ENCODE measurements around the gene HIP1. TPM values are rescaled to one million over a fixed set of nuclear protein-coding genes. Genes with fewer than 3 reads are reported as not detected.

Gene HIP1
- total RNA-seq, 1 donor, result 25.7 TPM

DNA sequence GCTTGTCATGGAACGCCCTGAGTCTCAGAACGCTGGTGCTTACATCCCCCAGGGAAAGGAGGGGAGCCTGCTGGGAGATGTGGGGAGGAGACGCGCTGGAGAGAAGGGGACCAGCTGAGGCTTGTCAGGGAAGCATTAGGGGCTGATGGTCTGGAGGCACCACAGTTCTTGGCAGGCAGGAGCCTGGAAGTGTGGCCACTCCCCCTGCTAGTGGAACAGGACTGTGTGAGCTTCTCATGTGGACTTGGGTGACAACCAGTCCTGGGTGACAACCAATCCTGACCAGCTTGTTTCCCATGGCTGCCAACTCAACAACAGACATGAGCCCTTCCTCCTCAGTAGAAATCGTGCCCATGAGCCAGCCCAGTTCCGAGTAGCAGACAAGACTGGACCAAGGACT, 158.8 kb downstream of the HIP1 start:
- Histone ChIP-seq H3K4me3 (ENCODE audit: insufficient read depth, low read length) (no peak overlapping the region), H3K27ac (ENCODE audit: low read depth, low read length) (no peak overlapping the region), H3K79me2 (ENCODE audit: insufficient read depth, low read length) (no peaks in the 10 kb centered on the region), H4K20me1 (ENCODE audit: insufficient read depth, low read length) (no peaks in the 10 kb centered on the region), H3K36me3 (ENCODE audit: insufficient read depth, low read length) (peaks cover 3% of the 10 kb centered on the region), H3K4me1 (ENCODE audit: insufficient read depth, low read length) (no peaks in the 10 kb centered on the region), H2AFZ (ENCODE audit: low read length) (no peak overlapping the region), H3K9me3 (ENCODE audit: low read depth, low read length) (no peaks in the 10 kb centered on the region), H3K27me3 (ENCODE audit: insufficient read depth, low read length) (no peaks in the 10 kb centered on the region), H3K4me2 (ENCODE audit: insufficient read depth, low read length) (no peak overlapping the region)
- DNase-seq (ENCODE audit: insufficient read length, low spot score, missing footprints), result no peak
- TF ChIP-seq, protein P1, sequence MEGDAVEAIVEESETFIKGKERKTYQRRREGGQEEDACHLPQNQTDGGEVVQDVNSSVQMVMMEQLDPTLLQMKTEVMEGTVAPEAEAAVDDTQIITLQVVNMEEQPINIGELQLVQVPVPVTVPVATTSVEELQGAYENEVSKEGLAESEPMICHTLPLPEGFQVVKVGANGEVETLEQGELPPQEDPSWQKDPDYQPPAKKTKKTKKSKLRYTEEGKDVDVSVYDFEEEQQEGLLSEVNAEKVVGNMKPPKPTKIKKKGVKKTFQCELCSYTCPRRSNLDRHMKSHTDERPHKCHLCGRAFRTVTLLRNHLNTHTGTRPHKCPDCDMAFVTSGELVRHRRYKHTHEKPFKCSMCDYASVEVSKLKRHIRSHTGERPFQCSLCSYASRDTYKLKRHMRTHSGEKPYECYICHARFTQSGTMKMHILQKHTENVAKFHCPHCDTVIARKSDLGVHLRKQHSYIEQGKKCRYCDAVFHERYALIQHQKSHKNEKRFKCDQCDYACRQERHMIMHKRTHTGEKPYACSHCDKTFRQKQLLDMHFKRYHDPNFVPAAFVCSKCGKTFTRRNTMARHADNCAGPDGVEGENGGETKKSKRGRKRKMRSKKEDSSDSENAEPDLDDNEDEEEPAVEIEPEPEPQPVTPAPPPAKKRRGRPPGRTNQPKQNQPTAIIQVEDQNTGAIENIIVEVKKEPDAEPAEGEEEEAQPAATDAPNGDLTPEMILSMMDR (IDR thresholded peaks at IDR 0.05; ENCODE audit: extremely low read depth, low read depth, low read length), result no peak

DNA sequence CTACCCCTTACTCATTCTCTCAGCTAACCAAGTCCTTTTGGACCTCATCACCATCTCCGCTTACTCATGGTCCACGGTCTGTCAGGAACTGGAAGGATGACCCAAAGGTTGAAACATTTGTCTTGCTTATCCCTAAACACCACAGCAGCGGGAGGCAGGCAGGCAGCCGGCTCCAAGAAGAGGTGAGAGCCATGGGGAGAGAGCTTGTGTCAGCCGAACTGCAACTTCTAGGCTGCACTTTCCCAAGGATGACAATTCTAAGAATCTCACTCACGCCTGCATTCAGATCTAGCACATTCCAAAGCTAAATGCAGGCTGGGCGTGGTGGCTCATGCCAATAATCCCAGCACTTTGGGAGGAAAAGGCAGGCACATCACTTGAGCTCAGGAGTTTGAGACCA, 160.7 kb downstream of the HIP1 start:
- H4K20me1 ChIP-seq (ENCODE audit: insufficient read depth, low read length), result no peaks in the 10 kb centered on the region

DNA sequence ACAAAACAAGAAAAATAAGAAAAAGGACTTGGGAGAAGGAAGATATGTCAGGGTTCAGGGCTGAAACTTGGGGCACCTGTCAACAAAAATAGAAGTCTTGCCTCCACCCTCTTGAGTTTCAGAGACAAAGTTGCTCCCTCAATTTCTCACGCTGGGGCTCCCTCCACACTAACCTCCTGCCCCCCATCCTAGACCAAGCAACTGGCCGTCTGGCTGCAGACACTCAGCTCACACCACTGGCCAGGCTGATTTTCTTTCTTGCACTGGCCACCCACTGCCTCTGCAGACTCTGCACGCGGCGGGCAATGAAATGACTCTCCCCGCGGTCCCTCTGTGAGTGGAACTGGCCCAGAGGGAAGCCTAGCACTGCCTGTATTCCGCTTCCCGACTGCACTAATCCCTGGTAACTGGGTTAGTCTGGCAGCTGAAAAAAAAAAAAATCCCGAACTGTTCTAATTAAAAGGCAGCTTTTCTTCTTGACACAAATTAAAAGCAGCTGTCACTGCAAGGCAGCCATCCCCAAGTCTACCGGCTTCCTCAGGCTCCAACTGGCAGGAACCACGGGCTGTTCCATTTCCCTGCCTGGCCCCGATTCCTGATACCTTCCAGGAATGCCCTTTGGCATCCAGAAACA, 163.1 kb downstream of the HIP1 start:
- Histone ChIP-seq H3K4me3 (ENCODE audit: insufficient read depth, low read length) (no peak overlapping the region), H3K4me1 (ENCODE audit: insufficient read depth, low read length) (no peaks in the 10 kb centered on the region), H3K4me2 (ENCODE audit: insufficient read depth, low read length) (no peak overlapping the region), H3K27me3 (ENCODE audit: insufficient read depth, low read length) (no peaks in the 10 kb centered on the region), H3K27ac (ENCODE audit: low read depth, low read length) (no peak overlapping the region), H2AFZ (ENCODE audit: low read length) (no peak overlapping the region), H3K79me2 (ENCODE audit: insufficient read depth, low read length) (no peaks in the 10 kb centered on the region), H4K20me1 (ENCODE audit: insufficient read depth, low read length) (no peaks in the 10 kb centered on the region), H3K36me3 (ENCODE audit: insufficient read depth, low read length) (peaks cover 13% of the 10 kb centered on the region), H3K9me3 (ENCODE audit: low read depth, low read length) (no peaks in the 10 kb centered on the region)
- no peak for DNase-seq (ENCODE audit: insufficient read length, low spot score, missing footprints)
- TF ChIP-seq, protein P1 (IDR thresholded peaks at IDR 0.05; ENCODE audit: extremely low read depth, low read depth, low read length), result no peak

More for the DNA sequence above, 160.7 kb downstream of the HIP1 start:
- Histone ChIP-seq H3K36me3 (ENCODE audit: insufficient read depth, low read length) (peaks cover 10% of the 10 kb centered on the region), H3K4me2 (ENCODE audit: insufficient read depth, low read length) (no peak overlapping the region), H3K4me1 (ENCODE audit: insufficient read depth, low read length) (no peaks in the 10 kb centered on the region), H2AFZ (ENCODE audit: low read length) (no peak overlapping the region), H3K27ac (ENCODE audit: low read depth, low read length) (no peak overlapping the region), H3K79me2 (ENCODE audit: insufficient read depth, low read length) (no peaks in the 10 kb centered on the region), H3K27me3 (ENCODE audit: insufficient read depth, low read length) (no peaks in the 10 kb centered on the region), H3K4me3 (ENCODE audit: insufficient read depth, low read length) (no peak overlapping the region), H3K9me3 (ENCODE audit: low read depth, low read length) (no peaks in the 10 kb centered on the region)
- TF ChIP-seq, protein P1 (IDR thresholded peaks at IDR 0.05; ENCODE audit: extremely low read depth, low read depth, low read length), result no peak
- no peak for DNase-seq (ENCODE audit: insufficient read length, low spot score, missing footprints)

DNA sequence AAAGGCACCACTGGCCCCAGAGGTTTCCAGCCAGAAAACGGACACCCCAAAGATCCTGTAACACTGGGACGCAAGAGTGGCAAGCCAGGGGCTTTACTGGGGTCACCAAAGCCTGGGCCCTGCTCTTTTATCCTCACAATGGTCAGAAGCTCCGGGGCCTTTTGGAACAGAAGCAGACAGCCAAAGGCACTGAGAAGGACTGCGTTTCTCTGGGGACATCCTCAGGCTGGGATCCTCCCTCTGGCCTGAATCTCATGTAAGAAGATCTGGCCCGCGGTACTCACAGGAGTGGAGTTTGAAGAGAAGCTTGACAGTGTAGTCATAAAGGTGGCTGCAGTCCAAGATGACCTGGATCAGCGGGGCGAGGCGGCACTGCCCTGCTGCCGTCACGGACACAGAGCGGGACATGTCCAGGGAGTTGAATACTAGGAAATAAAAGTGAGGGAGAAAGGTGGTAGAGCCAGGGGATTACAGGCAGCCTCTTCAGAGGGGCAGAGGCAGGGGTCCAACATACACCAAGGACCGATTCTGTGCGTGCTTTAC, 165.2 kb downstream of the HIP1 start:
- peaks cover 12% of the 10 kb centered on the region for H3K36me3 ChIP-seq (ENCODE audit: insufficient read depth, low read length)
- TF ChIP-seq, protein P1 (IDR thresholded peaks at IDR 0.05; ENCODE audit: extremely low read depth, low read depth, low read length), result no peak
- H3K4me1 ChIP-seq (ENCODE audit: insufficient read depth, low read length), result no peaks in the 10 kb centered on the region
- H2AFZ ChIP-seq (ENCODE audit: low read length), result no peak overlapping the region
- H3K9me3 ChIP-seq (ENCODE audit: low read depth, low read length), result no peaks in the 10 kb centered on the region
- DNase-seq (ENCODE audit: insufficient read length, low spot score, missing footprints), result peak; percentile 61
- no peak overlapping the region for H3K27ac ChIP-seq (ENCODE audit: low read depth, low read length)
- H3K27me3 ChIP-seq (ENCODE audit: insufficient read depth, low read length), result no peaks in the 10 kb centered on the region
- no peaks in the 10 kb centered on the region for H3K79me2 ChIP-seq (ENCODE audit: insufficient read depth, low read length)
- H4K20me1 ChIP-seq (ENCODE audit: insufficient read depth, low read length), result no peaks in the 10 kb centered on the region
- no peak overlapping the region for H3K4me3 ChIP-seq (ENCODE audit: insufficient read depth, low read length)
- H3K4me2 ChIP-seq (ENCODE audit: insufficient read depth, low read length), result no peak overlapping the region

All from osteoblast (primary cell).